Thoracic aorta (tissue), 2 donors: Measurements from ENCODE around the gene GIPC2. TPM values are rescaled to one million over a fixed set of nuclear protein-coding genes. Genes with fewer than 3 reads are reported as not detected.

ENCODE experiments used
- ATAC-seq: fragments of 150-250 bp; one replicate; pipeline ENCODE4 v1.8.0; 2017; ENCODE audit warnings: low read depth; ENCODE audit not compliant: insufficient number of reproducible peaks, low FRiP score
- DNase-seq: peaks from one replicate; pipeline ENCODE4 v3.0.0-alpha.2; 2020; ENCODE audit warnings: low spot score
- H3K27ac ChIP-seq, 2 donors: fragments of 200-600 bp; sonication (generic); 1 replicate in 1 of 2; 2 replicates in 1 of 2; pipeline ENCODE4 v1.5.1; 2016; ENCODE audit warnings: mild to moderate bottlenecking in 2 of 2, moderate library complexity in 2 of 2
- H3K27me3 ChIP-seq: fragments of 200-600 bp; sonication (generic); replicated peaks from 2 replicates; pipeline ENCODE4 v1.6.0; 2016; ENCODE audit warnings: mild to moderate bottlenecking; ENCODE audit not compliant: insufficient read depth
- H3K36me3 ChIP-seq: fragments of 200-600 bp; sonication (generic); one replicate; pipeline ENCODE4 v1.5.1; 2016
- H3K4me1 ChIP-seq, 2 donors: fragments of 200-600 bp; sonication (generic); 1 replicate in 1 of 2; 2 replicates in 1 of 2; pipeline versions ENCODE4 v1.5.1 to v1.6.0; 2016; ENCODE audit warnings: low read depth in 2 of 2, mild to moderate bottlenecking in 1 of 2; ENCODE audit not compliant: control insufficient read depth in 1 of 2
- H3K4me3 ChIP-seq: fragments of 200-600 bp; sonication (generic); 2 replicates; pipeline ENCODE4 v1.5.1; 2016; ENCODE audit warnings: mild to moderate bottlenecking
- H3K9me3 ChIP-seq: fragments of 200-600 bp; sonication (generic); 2 replicates; pipeline ENCODE4 v1.5.1; 2016
- CTCF ChIP-seq: fragments of 200-600 bp; sonication (generic); IDR thresholded peaks from one replicate; pipeline ENCODE4 v1.5.1; 2019; ENCODE audit warnings: antibody characterized with exemption
- total RNA-seq, 2 donors: library from RNA; depleted of rRNA; stranded (reverse); fragments of >200 nt; gene quantifications; one replicate each; pipeline versions ENCODE4 v1.1.0 to v1.2.3, GENCODE V29; 2016

GIPC2 gene
- total RNA-seq, 2 donors from 2014 or later = 1.6 to 3.2 TPM

- no peak for TF ChIP-seq CTCF
- no peak for DNase-seq
- Histone ChIP-seq H3K4me3 (no peak overlapping the region), H3K4me1 (no peaks in the 10 kb centered on the region), H3K9me3 (no peaks in the 10 kb centered on the region), H3K27me3 (no peaks in the 10 kb centered on the region), H3K36me3 (no peaks in the 10 kb centered on the region), H3K27ac (no peak overlapping the region)
- ATAC-seq = no peak
Measured at GRCh38 chr1:78122389-78122788, 76.6 kb downstream of the GIPC2 start.

DNA sequence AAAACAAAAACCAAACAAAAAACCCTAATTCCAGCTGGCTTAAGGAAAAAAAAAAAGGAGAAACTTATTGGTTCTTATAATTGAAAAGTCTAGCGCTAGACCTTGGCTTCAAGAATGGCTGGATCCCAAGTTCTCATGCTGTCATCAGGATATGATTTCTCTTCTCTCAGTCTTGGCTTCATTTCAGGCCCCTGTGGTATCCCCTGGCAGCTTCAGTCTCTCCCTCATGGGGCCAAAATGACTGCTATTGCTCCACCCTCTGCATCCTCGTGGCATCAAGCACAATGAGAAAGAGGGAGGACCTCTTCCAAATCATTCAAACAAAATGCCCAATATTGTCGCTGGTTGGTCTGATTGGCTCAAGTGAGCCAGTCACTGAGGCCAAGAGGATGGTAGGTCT lies 80.7 kb downstream of the GIPC2 start:
- Histone ChIP-seq H3K4me3 (no peak overlapping the region), H3K27me3 (no peaks in the 10 kb centered on the region), H3K9me3 (no peaks in the 10 kb centered on the region), H3K36me3 (no peaks in the 10 kb centered on the region), H3K4me1 (no peaks in the 10 kb centered on the region), H3K27ac (no peak overlapping the region)
- TF ChIP-seq CTCF = no peak
- DNase-seq (no peak), ATAC-seq (no peak)

DNA sequence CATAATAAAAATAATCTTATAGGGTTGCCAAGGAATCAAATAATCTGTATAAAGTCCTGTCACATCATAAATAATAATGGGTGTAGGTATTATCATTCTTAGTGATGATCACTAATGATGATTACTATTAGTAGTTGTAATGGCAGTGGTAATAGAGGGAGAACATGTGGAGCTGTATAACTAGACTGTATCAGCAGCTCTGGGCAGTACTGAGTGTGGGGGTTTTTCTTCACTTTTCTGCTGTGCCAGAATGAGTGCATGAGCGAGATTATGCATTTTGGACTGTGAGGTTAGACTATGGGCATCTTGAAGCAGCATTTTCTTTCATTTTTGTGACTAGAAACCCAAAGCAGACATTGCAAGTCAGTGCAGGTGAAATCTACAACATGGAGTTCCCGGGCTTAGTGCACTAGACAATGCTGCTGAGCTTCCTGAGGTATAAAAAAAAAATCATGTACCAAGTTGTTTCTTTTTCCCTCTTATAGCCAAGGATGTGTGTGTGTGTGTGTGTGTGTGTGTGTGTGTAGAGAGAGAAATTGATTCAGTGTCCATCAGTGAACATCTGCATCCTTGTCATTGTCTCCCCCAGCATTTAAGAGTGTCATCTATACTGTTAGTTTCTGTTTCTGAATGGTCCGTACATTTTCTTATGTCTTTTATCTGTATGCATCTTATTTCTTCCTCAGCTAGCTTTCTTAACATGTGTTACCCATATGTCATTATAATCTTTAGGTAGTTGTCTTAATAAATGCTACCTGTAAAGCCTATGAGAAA lies 86.6 kb downstream of the GIPC2 start:
- Histone ChIP-seq H3K4me1 (no peaks in the 10 kb centered on the region), H3K27ac (no peak overlapping the region), H3K36me3 (no peaks in the 10 kb centered on the region), H3K4me3 (no peak overlapping the region), H3K27me3 (no peaks in the 10 kb centered on the region), H3K9me3 (no peaks in the 10 kb centered on the region)
- DNase-seq = no peak
- ATAC-seq = no peak
- no peak for TF ChIP-seq CTCF

- Histone ChIP-seq H3K4me3 (no peak overlapping the region), H3K36me3 (no peaks in the 10 kb centered on the region), H3K4me1 (no peaks in the 10 kb centered on the region), H3K27ac (no peak overlapping the region), H3K9me3 (no peaks in the 10 kb centered on the region), H3K27me3 (no peaks in the 10 kb centered on the region)
- no peak for TF ChIP-seq CTCF
- ATAC-seq = no peak
- no peak for DNase-seq
Measured at GRCh38 chr1:78132948-78133322, 87.2 kb downstream of the GIPC2 start.

GRCh38 chr1:78136680-78137079 lies 90.9 kb downstream of the GIPC2 start:
- H3K4me1 ChIP-seq = no peaks in the 10 kb centered on the region
- no peaks in the 10 kb centered on the region for H3K9me3 ChIP-seq
- H3K36me3 ChIP-seq = no peaks in the 10 kb centered on the region
- ATAC-seq (no peak), DNase-seq (no peak)
- no peak for TF ChIP-seq CTCF
- no peak overlapping the region for H3K27ac ChIP-seq
- H3K4me3 ChIP-seq = no peak overlapping the region
- no peaks in the 10 kb centered on the region for H3K27me3 ChIP-seq
